Adrenal gland (tissue), 5 donors: ENCODE measurements around the gene SRGAP1.

ENCODE experiments used
- CTCF ChIP-seq, 6 experiments: fragments of 450-650 bp in 4 of 6; fragments of 200-600 bp in 2 of 6; sonication (generic) in 1 of 6; IDR thresholded peaks; 1 replicate in 5 of 6; 2 replicates in 1 of 6; pipeline versions ENCODE4 v1.5.1 to v1.8.0; 2016 to 2021; ENCODE audit warnings: antibody characterized with exemption in 6 of 6, mild to moderate bottlenecking in 2 of 6, moderate library complexity in 1 of 6
- POLR2A ChIP-seq, 2 donors: fragments of 450-650 bp; IDR thresholded peaks; one replicate each; pipeline ENCODE4 v1.6.1; 2017; ENCODE audit warnings: antibody characterized with exemption in 2 of 2, mild to moderate bottlenecking in 2 of 2, moderate library complexity in 1 of 2
- donor health status: DM: no; HTN: no; CAD: no.

- TF ChIP-seq CTCF (IDR thresholded peaks at IDR 0.05) (no peak), POLR2A (IDR thresholded peaks at IDR 0.05) (no peak)
Measured at GRCh38 chr12:64064706-64065105, 220.2 kb downstream of the SRGAP1 start.
